HK-2 (cell line): ENCODE results near the gene PMAIP1.

ENCODE experiments used
- DNase-seq: peaks from one replicate; pipeline ENCODE4 v3.0.0-alpha.2; 2018; ENCODE audit not compliant: unreplicated experiment

PMAIP1 gene

GRCh38 chr18:59912007-59912550, 12.3 kb downstream of the PMAIP1 start:
- no peak for DNase-seq

GRCh38 chr18:59915606-59916005, 15.8 kb downstream of the PMAIP1 start:
- no peak for DNase-seq

GRCh38 chr18:59916746-59917145, 16.9 kb downstream of the PMAIP1 start:
- peak; percentile 17 for DNase-seq

- DNase-seq = peak; percentile 34
These were observed 17.6 kb downstream of the PMAIP1 start for GRCh38 chr18:59917422-59917821.

GRCh38 chr18:59918320-59918755, 18.5 kb downstream of the PMAIP1 start:
- DNase-seq = peak; percentile 60

- no peak for DNase-seq
These were observed 19.2 kb downstream of the PMAIP1 start for GRCh38 chr18:59918997-59919396.

GRCh38 chr18:59921384-59921891, 21.6 kb downstream of the PMAIP1 start:
- DNase-seq = no peak

GRCh38 chr18:59923539-59924196, 23.9 kb downstream of the PMAIP1 start:
- no peak for DNase-seq

- no peak for DNase-seq
These were observed 26.3 kb downstream of the PMAIP1 start for GRCh38 chr18:59926131-59926530.

GRCh38 chr18:59927246-59927825, 27.5 kb downstream of the PMAIP1 start:
- no peak for DNase-seq

- no peak for DNase-seq
These were observed 28.4 kb downstream of the PMAIP1 start for GRCh38 chr18:59928201-59928600.

- no peak for DNase-seq
These were observed 30.0 kb downstream of the PMAIP1 start for GRCh38 chr18:59929621-59930295.

GRCh38 chr18:59932401-59932800, 32.6 kb downstream of the PMAIP1 start:
- DNase-seq = no peak

- DNase-seq = no peak
These were observed 38.9 kb downstream of the PMAIP1 start for GRCh38 chr18:59938676-59939075.

GRCh38 chr18:59939127-59939526, 39.3 kb downstream of the PMAIP1 start:
- no peak for DNase-seq

GRCh38 chr18:59940068-59940467, 40.3 kb downstream of the PMAIP1 start:
- DNase-seq = no peak

GRCh38 chr18:59941331-59941730, 41.5 kb downstream of the PMAIP1 start:
- no peak for DNase-seq

GRCh38 chr18:59942601-59943000, 42.8 kb downstream of the PMAIP1 start:
- DNase-seq = no peak

GRCh38 chr18:59945544-59945943, 45.7 kb downstream of the PMAIP1 start:
- no peak for DNase-seq

- no peak for DNase-seq
These were observed 50.6 kb downstream of the PMAIP1 start for GRCh38 chr18:59950215-59950944.

GRCh38 chr18:59951591-59951990, 51.8 kb downstream of the PMAIP1 start:
- no peak for DNase-seq
